Caki2 (cell line): Measurements from ENCODE around the gene JPH3. TPM values are rescaled to one million over a fixed set of nuclear protein-coding genes. Genes with fewer than 3 reads are reported as not detected.

Source experiments
- DNase-seq: peaks from one replicate; pipeline ENCODE4 v3.0.0-alpha.2; 2015; ENCODE audit warnings: low read depth
- in situ Hi-C: cut with HindIII; loops from 2 replicates; pipeline ENCODE4 v1.10.0; 2016; ENCODE audit warnings: low sequenced_read_pairs, low pct_unique_long_range_greater_than_20kb, mixed read lengths
- total RNA-seq: library from RNA; depleted of rRNA; stranded (reverse); fragments of >200 nt; shearing (Covaris generic); gene quantifications from 2 replicates; pipeline ENCODE4 v1.2.3, GENCODE V29; 2014; ENCODE audit warnings: low replicate concordance

Gene JPH3
- total RNA-seq, 1 experiment from 2014 or later: 0.03 TPM

DNA sequence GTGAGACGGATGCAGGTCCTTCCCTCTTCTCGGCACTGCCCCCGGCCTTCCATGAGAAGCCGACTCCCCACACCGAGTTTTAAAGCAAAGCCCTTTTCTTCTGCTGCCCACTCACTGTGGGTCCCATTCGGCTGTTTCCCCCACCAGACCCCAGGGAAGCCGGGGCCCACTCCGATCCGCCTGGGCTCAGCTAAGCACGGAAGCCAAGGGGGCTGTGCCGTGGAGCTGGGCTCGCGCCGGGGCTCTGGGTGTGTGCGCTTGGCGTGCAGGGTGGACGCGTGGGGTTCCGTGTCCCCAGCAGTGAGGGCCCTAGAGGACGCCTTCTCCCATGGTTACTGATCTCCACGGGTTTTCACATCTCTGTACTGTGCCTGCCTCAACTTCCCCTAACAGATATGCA is 94.9 kb downstream of the JPH3 start:
- in situ Hi-C loops: no loop called here
- DNase-seq: no peak

DNA sequence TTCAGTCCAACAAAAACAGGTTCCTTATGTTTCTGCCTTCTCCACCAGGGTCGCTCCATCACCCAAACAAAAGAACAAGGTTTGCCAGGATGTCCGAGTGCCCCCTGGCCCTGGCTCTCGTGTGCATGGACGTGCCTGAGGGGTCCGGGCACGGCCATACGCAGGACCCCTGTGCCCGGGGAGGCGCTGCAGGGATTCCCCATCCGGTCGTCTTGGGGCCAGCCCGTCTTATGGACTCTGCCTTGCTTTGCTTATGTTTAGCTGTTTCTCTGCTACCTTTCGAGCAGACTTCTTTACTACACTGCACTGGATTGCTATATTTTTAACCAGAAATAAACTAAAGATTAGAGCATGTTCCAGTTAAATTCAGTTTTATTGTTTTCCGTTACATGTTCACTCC is 95.5 kb downstream of the JPH3 start:
- no peak for DNase-seq
- in situ Hi-C loops: no loop called here

- in situ Hi-C loops: no loop called here
- DNase-seq: no peak
Observed at GRCh38 chr16:87698241-87698640, 95.9 kb downstream of the JPH3 start.

DNA sequence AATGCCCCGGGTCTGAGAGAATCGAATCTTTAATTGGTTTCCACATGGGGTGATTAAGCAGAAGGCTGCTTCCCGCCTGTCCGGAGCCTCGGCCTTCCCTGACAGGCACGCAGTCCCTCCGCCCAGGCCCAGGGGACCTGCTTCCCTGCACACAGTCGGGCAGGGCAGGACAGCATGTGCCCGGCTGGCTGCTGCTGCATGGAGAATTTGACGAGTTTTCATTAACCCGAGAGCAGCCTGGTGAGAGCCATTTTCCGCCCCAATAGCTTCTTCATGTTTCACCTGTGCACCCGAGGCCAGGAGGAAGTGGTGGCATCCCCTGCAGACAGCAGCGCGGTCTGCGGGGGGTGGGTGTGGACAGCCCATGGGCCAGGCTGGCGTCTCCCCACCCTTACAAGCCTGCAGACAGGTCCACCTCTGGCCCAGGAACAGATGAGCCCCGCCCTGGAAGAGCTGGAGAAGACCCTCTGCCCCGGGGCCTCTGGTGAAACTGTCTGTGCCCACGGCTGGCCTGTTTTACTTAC is 96.4 kb downstream of the JPH3 start:
- no peak for DNase-seq
- in situ Hi-C loops: no loop called here

GRCh38 chr16:87700406-87701077 is 98.2 kb downstream of the JPH3 start:
- no peak for DNase-seq
- in situ Hi-C loops: no loop called here

- DNase-seq: no peak
- in situ Hi-C loops: no loop called here
Observed at GRCh38 chr16:87701078-87701460, 98.8 kb downstream of the JPH3 start.

GRCh38 chr16:87701505-87701921 is 99.2 kb downstream of the JPH3 start:
- DNase-seq: no peak
- in situ Hi-C loops: no loop called here

DNA sequence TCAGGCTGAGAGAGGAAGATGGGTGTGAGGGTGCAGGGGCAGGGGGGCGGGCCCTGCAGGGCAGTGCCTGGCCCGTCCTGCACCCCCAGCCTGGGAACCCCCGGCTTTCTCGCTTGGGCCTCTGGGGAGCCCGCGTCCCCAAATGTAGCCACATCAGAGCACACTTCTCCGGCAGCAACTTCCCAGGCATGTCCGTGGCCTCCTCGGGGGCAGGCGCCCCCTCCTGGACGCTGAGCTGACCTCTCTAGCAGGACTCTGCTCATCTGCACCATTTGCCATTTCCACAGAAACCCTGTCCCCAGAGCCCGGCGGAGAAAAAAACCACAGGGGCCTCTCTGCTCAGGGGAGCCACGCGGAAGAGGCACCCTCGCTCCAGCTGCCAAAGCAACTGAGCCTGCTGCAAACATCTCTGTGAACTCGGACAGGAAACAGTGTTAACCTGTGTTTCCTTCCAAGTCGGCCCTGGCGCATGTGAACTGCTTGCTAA is 100.1 kb downstream of the JPH3 start:
- in situ Hi-C loops: no loop called here
- no peak for DNase-seq

DNA sequence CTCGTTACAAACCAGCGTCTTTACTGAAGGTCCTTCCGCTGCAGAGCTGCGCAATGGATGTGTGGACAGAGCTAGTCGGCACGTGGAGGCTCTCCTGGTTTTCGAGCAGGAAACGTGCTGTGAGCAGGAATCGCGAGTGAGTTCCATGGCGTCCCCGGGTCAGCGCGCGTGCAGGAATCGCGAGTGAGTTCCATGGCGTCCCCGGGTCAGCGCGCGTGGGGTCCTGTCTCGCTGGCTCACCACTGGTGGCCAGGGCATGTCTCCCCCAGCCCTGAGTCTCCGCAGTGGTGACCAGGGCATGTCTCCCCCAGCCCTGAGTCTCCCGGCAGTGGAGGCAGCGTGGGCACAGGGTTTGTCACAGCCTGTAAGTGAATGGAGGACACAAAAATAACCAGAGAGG is 100.8 kb downstream of the JPH3 start:
- DNase-seq: no peak
- in situ Hi-C loops: no loop called here

DNA sequence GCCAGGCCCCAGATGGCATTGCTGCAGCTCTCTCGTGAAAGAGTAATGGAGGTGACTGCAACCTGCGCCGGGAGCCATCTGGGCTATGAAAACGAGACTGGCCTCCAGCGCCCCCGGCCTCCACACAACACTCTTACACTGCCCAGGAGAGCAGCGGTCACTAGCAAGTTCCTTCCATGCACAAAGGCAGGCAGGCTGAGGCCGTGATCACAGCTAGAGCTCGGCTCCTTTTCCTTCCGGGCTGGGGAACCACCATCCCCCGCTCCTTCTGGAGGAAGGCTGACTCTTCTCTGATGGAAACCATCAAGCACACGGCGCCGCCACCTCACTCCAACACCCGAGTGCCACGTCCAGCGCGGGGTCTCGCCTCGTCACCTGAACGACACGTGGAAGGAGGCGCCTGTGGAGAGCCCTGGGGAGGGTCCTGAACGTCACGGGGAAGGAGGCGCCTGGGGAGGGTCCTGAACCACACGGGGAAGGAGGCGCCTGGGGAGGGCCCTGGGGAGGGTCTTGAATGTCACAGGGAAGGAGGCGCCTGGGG is 101.6 kb downstream of the JPH3 start:
- in situ Hi-C loops: no loop called here
- no peak for DNase-seq

- in situ Hi-C loops: no loop called here
- DNase-seq: no peak
Observed at GRCh38 chr16:87704754-87705353, 102.5 kb downstream of the JPH3 start.

- in situ Hi-C loops: no loop called here
- DNase-seq: no peak
Observed at GRCh38 chr16:87705771-87706277, 103.5 kb downstream of the JPH3 start.

GRCh38 chr16:87706278-87707000 is 104.1 kb downstream of the JPH3 start:
- in situ Hi-C loops: no loop called here
- DNase-seq: no peak

- DNase-seq: no peak
- in situ Hi-C loops: no loop called here
Observed at GRCh38 chr16:87707097-87707496, 104.8 kb downstream of the JPH3 start.

DNA sequence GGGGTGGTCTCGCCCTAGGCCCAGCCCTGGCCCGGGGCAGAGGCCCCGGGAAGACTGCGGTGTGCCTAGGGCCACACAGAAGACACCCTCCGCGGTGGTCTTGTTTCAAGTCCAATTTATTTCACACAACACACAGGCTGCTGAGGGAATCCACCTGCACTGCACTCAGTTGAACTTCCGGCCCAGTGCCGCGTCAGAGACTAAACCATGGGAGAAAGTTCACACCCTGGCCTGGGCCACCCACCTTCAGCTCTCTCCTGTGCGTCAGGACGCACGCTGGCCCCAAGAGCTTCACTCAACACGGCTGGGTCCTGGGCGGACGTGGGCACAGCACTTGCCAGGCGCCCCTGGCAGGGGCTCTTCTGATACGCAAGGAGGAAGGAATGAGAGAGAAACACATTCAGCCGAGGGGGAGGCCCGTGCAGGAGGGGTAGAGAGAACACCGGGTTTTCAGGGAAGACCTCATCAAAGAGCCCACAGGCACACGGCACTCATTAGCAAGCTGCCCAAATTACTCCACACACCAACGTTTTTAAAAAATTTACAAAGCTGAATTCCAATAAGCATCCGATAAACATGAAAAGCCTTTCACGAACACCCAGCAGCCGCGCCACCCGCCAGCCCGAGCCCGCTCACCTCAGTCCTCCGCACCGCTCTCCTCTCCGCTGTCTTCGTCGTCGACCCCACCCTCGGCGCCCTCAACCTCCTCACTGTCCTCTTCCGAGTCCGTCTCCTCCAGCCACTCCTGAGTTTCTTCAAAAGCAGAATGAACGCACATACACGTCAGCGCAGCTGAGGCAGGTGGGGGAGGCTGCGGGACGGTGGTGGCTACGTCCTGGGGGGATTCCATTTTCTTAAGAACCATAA is 105.6 kb downstream of the JPH3 start:
- in situ Hi-C loops: no loop called here
- DNase-seq: no peak

DNA sequence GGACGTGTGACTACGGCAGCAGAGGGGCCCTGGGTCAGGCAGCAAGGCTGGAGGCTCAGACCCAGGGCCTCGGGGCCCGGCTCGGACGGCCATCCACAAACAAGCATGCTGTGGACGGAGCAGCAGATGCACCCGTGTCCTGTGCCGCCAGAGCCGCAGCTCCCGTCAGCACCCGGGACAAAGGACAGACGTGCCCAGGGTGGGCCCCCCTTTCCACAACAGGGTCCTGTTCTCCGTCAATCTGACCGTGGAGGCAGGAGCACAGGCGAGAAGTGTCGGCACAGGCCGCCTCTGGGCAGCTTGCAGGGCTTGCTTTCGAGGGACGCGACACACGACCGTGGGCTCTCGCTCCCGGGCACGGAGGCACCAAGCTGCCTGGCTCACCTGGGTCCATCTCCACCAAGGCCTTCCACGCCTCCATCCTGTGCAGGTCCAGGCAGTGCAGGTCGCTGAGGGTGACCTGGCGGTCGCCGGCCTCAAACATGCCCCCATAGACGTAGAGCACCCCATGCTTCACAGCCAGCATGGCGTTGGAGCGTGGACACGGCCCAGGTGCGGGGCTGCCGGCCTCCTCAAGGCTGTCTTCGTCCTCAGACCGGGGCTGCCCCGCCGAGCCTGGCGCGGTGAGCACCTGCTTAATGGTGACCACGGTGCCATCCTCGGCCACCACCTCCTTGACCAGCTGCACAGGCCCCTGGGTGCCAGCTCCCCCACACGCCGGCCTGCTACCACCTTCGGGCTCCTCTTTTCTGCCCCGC is 106.8 kb downstream of the JPH3 start:
- DNase-seq: no peak
- in situ Hi-C loops: no loop called here

DNA sequence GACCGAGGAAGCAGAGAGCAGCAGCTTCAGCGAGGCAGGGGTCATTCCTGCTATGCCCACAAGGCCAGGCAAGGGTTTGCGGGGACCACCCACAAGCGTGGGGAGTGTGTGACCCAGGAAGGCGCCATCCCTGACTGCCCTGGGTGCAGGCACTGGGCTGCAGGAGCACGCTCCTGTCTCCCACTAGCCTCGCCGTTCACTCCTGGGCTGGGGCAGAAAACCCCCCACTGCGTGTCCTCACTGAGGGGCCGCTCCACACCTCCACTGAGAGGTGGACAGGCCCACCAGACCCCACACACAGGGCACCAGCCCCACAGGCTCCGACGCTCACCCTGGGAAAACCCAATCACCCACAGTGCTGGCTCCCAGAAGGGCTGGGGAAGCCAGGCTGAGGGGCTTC is 107.4 kb downstream of the JPH3 start:
- DNase-seq: no peak
- in situ Hi-C loops: no loop called here
